Rectal smooth muscle tissue (tissue), 1 donor: ENCODE data around the gene CCNB2.
"Not testable (repeated sequence)": the region's sequence is repeated elsewhere in the genome, so short reads cannot be mapped to it uniquely, and the experiment has no call there.

Experiments used
- H3K27ac ChIP-seq: one replicate; pipeline ENCODE4 v1.7.0; 2013; ENCODE audit warnings: low read depth, low read length, inconsistent platforms
- H3K27me3 ChIP-seq: one replicate; pipeline ENCODE4 v1.7.0; 2013; ENCODE audit warnings: low read length; ENCODE audit not compliant: control insufficient read depth, insufficient read depth
- H3K36me3 ChIP-seq: one replicate; pipeline ENCODE4 v1.7.0; 2013; ENCODE audit warnings: low read length; ENCODE audit not compliant: control insufficient read depth, insufficient read depth
- H3K4me1 ChIP-seq: one replicate; pipeline ENCODE4 v1.7.0; 2013; ENCODE audit warnings: low read length; ENCODE audit not compliant: control insufficient read depth, insufficient read depth
- H3K4me3 ChIP-seq: one replicate; pipeline ENCODE4 v1.7.0; 2013; ENCODE audit warnings: low read length
- H3K9ac ChIP-seq: one replicate; pipeline ENCODE4 v1.7.0; 2013; ENCODE audit warnings: low read length

Gene CCNB2

GRCh38 chr15:59115047-59115446 is 10.1 kb downstream of the CCNB2 start:
- Histone ChIP-seq H3K4me3 (no peak overlapping the region), H3K9ac (no peak overlapping the region), H3K4me1 (no peaks in the 10 kb centered on the region), H3K27ac (no peak overlapping the region), H3K36me3 (no peaks in the 10 kb centered on the region), H3K27me3 (no peaks in the 10 kb centered on the region)

DNA sequence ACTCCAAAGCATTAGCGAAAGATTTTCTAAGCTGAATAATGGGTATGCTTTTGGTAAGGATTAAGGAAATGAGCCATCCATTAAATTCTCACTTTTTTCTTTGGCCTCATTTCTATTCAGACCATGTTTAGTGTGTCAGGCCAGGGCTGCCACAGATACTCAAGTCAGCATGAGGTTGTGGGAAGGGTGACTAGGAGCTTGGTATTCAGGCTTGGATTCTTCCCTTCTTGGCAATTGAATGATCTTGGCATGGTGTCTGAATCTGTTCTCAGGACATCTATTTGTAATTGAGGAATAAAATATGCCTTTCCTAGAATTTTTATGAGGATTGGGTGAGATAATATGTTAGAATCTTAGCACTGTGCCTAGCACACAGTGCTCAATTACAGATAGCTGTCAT is 11.2 kb downstream of the CCNB2 start:
- no peaks in the 10 kb centered on the region for H3K36me3 ChIP-seq
- H3K9ac ChIP-seq, result no peak overlapping the region
- H3K4me3 ChIP-seq, result no peak overlapping the region
- H3K4me1 ChIP-seq, result no peaks in the 10 kb centered on the region
- H3K27me3 ChIP-seq, result no peaks in the 10 kb centered on the region
- H3K27ac ChIP-seq, result no peak overlapping the region

GRCh38 chr15:59116771-59117170 is 11.8 kb downstream of the CCNB2 start:
- no peaks in the 10 kb centered on the region for H3K36me3 ChIP-seq
- H3K9ac ChIP-seq, result no peak overlapping the region
- H3K4me3 ChIP-seq, result no peak overlapping the region
- no peak overlapping the region for H3K27ac ChIP-seq
- no peaks in the 10 kb centered on the region for H3K27me3 ChIP-seq
- no peaks in the 10 kb centered on the region for H3K4me1 ChIP-seq

DNA sequence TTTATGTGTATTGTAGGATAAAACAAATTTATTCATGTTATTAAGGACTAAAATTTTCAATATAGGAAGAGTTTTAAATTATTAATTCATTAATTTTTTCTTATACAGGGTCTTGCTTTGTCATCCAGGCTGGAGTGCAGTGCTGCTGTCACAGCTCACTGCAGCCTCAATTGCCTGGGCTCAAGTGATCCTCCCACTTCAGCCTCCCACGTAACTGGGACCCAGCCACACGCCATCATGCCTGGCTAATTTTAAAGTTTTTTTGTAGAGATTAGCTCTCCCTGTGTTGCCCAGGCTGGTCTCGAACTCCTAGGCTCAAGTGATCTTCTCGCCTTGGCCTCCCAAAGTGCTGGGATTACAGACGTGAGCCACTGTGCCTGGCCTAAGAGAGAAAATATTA is 14.7 kb downstream of the CCNB2 start:
- H3K4me3 ChIP-seq, result no peak overlapping the region
- H3K27me3 ChIP-seq, result no peaks in the 10 kb centered on the region
- no peak overlapping the region for H3K9ac ChIP-seq
- no peaks in the 10 kb centered on the region for H3K36me3 ChIP-seq
- no peaks in the 10 kb centered on the region for H3K4me1 ChIP-seq
- H3K27ac ChIP-seq, result no peak overlapping the region

DNA sequence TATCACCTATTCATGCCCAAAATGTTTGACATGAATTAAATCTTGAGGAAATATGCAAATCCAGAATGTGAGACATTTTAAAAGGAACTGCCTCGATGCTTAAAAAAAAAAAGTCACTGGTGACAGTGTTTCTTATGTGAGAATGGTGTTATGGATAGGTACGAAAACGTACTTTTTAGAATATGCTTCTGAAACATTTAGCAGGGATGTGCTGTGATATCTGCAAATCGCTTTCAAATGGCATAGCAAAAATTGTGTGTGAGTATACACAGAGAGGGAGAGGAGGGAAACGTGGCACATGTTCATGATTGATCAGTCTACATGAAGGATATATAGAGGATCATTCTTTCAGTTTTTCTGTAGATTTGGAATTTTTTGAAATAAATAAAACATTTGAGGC is 16.0 kb downstream of the CCNB2 start:
- no peak overlapping the region for H3K9ac ChIP-seq
- H3K4me1 ChIP-seq, result no peaks in the 10 kb centered on the region
- no peak overlapping the region for H3K27ac ChIP-seq
- H3K4me3 ChIP-seq, result no peak overlapping the region
- no peaks in the 10 kb centered on the region for H3K27me3 ChIP-seq
- H3K36me3 ChIP-seq, result no peaks in the 10 kb centered on the region

DNA sequence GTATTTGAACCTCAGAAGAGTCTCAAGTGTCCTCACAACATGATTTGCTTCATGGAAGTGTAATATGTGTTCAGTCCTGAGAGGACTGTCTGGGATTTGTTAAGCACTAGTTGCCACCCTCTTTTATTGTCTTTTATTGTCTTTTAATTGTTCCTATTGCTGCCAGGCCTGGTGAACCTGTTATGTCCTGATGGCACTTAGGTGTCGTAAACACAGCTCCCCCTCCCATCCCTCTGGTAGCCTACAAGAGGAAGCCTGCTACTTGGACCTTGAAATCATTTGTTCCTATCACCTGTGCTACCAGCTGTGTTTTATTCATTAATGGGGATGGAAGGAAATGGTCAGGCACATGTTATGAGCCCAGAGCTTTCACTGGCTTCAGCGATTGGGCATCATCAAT is 19.3 kb downstream of the CCNB2 start:
- no peaks in the 10 kb centered on the region for H3K4me1 ChIP-seq
- no peaks in the 10 kb centered on the region for H3K36me3 ChIP-seq
- no peaks in the 10 kb centered on the region for H3K27me3 ChIP-seq
- H3K27ac ChIP-seq, result no peak overlapping the region
- H3K4me3 ChIP-seq, result no peak overlapping the region
- H3K9ac ChIP-seq, result no peak overlapping the region

DNA sequence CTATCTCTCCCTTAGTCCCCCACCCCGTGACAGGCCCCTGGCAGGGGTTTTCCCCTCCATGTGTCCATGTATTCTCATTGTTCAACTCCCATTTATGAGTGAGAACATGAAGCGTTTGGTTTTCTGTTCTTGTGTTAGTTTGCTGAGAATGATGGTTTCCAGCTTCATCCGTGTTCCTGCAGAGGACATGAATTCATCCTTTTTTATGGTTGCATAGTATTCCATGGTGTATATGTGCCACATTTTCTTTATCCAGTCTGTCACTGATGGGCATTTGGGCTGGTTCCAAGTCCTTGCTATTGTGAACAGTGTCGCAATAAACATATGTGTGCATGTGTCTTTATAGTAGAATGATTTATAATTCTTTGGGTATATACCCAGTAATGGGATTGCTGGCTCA is 20.7 kb downstream of the CCNB2 start:
- not testable (repeated sequence) for H3K9ac ChIP-seq, H3K4me3 ChIP-seq, H3K27me3 ChIP-seq, H3K27ac ChIP-seq, H3K36me3 ChIP-seq, H3K4me1 ChIP-seq

- not testable (repeated sequence) for H3K4me1 ChIP-seq, H3K9ac ChIP-seq, H3K4me3 ChIP-seq, H3K27me3 ChIP-seq, H3K27ac ChIP-seq, H3K36me3 ChIP-seq
These were observed 22.3 kb downstream of the CCNB2 start for GRCh38 chr15:59127255-59127654.

GRCh38 chr15:59131456-59131855 is 26.5 kb downstream of the CCNB2 start:
- peaks cover 9% of the 10 kb centered on the region for H3K36me3 ChIP-seq
- no peak overlapping the region for H3K4me3 ChIP-seq
- H3K27me3 ChIP-seq, result no peaks in the 10 kb centered on the region
- no peaks in the 10 kb centered on the region for H3K4me1 ChIP-seq
- H3K27ac ChIP-seq, result no peak overlapping the region
- H3K9ac ChIP-seq, result no peak overlapping the region

DNA sequence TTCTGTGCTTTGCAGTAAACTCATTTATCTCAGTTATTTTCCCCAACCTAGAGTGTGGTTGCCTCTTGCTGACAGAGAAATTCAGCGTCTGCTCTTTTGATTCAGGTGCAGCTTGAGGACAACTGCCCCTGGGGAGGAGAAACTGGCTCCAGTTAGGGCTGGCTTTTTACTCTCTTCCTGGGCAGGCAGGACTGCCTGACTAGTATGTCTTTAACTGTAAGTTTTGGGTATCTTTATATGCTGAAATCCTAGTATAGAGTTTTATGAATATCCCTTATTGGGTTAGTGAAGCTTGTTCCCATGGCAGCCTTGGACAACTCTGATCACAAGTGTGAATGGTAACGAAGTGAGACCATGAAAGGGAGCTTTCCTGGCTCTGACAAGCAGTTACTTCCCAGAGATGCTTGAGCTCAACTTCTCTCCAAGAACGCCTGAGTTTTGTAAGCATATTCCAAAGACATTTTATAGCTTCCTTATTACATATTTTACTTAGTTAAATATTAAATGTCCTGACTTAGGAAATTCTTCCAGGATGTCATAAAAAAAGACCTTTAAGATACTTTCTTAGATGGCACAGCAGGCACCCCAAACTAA is 27.1 kb downstream of the CCNB2 start:
- peaks cover 11% of the 10 kb centered on the region for H3K36me3 ChIP-seq
- H3K27ac ChIP-seq, result no peak overlapping the region
- no peaks in the 10 kb centered on the region for H3K4me1 ChIP-seq
- H3K4me3 ChIP-seq, result no peak overlapping the region
- H3K9ac ChIP-seq, result no peak overlapping the region
- H3K27me3 ChIP-seq, result no peaks in the 10 kb centered on the region

DNA sequence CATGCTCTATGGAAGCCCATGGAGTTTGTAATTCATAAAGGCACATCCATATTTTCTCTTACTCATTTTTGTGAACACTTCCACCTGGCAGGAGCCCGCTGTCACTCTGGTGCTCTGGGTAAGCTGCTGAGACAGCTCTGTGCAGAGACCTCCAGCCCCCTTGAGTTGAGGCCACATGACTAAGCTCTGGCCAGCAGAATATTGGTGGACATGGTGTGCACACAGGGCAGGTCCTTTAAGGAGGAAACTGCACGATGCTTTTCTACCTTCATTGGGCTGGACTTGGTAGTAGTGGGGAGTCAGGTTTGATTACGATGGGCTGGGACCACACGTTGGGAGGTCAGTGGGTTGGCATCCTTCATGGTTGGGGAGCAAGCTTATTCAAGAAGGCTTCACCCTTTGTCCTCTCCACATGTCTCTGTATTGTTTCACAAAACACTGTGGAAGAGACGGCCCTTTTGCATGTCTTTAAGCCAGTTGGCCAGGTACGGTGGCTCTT is 29.0 kb downstream of the CCNB2 start:
- H3K9ac ChIP-seq, result no peak overlapping the region
- H3K27ac ChIP-seq, result no peak overlapping the region

GRCh38 chr15:59137566-59137965 is 32.6 kb downstream of the CCNB2 start:
- Histone ChIP-seq H3K4me3 (no peak overlapping the region), H3K36me3 (peaks cover 22% of the 10 kb centered on the region), H3K27me3 (no peaks in the 10 kb centered on the region), H3K27ac (no peak overlapping the region), H3K4me1 (no peaks in the 10 kb centered on the region), H3K9ac (no peak overlapping the region)

More for the DNA sequence above, 29.0 kb downstream of the CCNB2 start:
- no peaks in the 10 kb centered on the region for H3K4me1 ChIP-seq
- peaks cover 19% of the 10 kb centered on the region for H3K36me3 ChIP-seq
- H3K4me3 ChIP-seq, result no peak overlapping the region
- no peaks in the 10 kb centered on the region for H3K27me3 ChIP-seq

GRCh38 chr15:59138243-59138642 is 33.3 kb downstream of the CCNB2 start:
- Histone ChIP-seq H3K36me3 (peaks cover 25% of the 10 kb centered on the region), H3K4me1 (no peaks in the 10 kb centered on the region), H3K27ac (no peak overlapping the region), H3K4me3 (no peak overlapping the region), H3K27me3 (no peaks in the 10 kb centered on the region), H3K9ac (no peak overlapping the region)
